GM23338 (cell line): ENCODE results near the gene DTNB. TPM values are rescaled to one million over a fixed set of nuclear protein-coding genes. Genes with fewer than 3 reads are reported as not detected.

Experiments used
- ATAC-seq: fragments of 200-7000 bp; cut with Tn5 transposase; 3 replicates; pipeline ENCODE4 v1.9.1; 2020
- DNase-seq: peaks from one replicate; pipeline ENCODE4 v3.0.0-alpha.2; 2015; ENCODE audit warnings: low spot score
- H2AFZ ChIP-seq: fragments of 200-600 bp; sonication (generic); 2 replicates; pipeline ENCODE4 v1.8.0; 2016; ENCODE audit warnings: antibody characterized with exemption, mild to moderate bottlenecking, moderate library complexity
- H3F3A ChIP-seq: fragments of 200-600 bp; sonication (generic); replicated peaks from 2 replicates; pipeline ENCODE4 v1.8.0; 2017; ENCODE audit warnings: antibody characterized with exemption, mixed run types, low read depth
- H3K27ac ChIP-seq: fragments of 200-600 bp; sonication (generic); 2 replicates; pipeline ENCODE4 v1.6.1; 2016; ENCODE audit warnings: low read depth
- H3K27me3 ChIP-seq: fragments of 200-600 bp; sonication (generic); 2 replicates; pipeline ENCODE4 v1.8.0; 2016; ENCODE audit warnings: mild to moderate bottlenecking, mixed run types, moderate library complexity; ENCODE audit not compliant: insufficient read depth
- H3K36me3 ChIP-seq: fragments of 200-600 bp; sonication (generic); 2 replicates; pipeline ENCODE4 v1.8.0; 2016; ENCODE audit warnings: mild to moderate bottlenecking; ENCODE audit not compliant: insufficient read depth
- H3K4me1 ChIP-seq: fragments of 200-600 bp; sonication (generic); 2 replicates; pipeline ENCODE4 v1.8.0; 2016; ENCODE audit warnings: mild to moderate bottlenecking, moderate library complexity; ENCODE audit not compliant: insufficient read depth
- H3K4me2 ChIP-seq: fragments of 200-600 bp; sonication (generic); 2 replicates; pipeline ENCODE4 v1.7.1; 2017; ENCODE audit warnings: mixed run types
- H3K4me3 ChIP-seq: fragments of 200-600 bp; sonication (generic); 2 replicates; pipeline ENCODE4 v1.6.1; 2016; ENCODE audit warnings: mixed run types
- H3K79me2 ChIP-seq: fragments of 200-600 bp; sonication (generic); replicated peaks from 2 replicates; pipeline ENCODE4 v1.8.0; 2017; ENCODE audit warnings: mild to moderate bottlenecking; ENCODE audit not compliant: insufficient read depth
- H3K9me2 ChIP-seq: fragments of 200-600 bp; sonication (generic); 2 replicates; pipeline ENCODE4 v1.8.0; 2017; ENCODE audit not compliant: insufficient read depth
- H4K20me1 ChIP-seq: fragments of 200-600 bp; sonication (generic); replicated peaks from 2 replicates; pipeline ENCODE4 v1.8.0; 2017; ENCODE audit warnings: mild to moderate bottlenecking; ENCODE audit not compliant: insufficient read depth
- H3K27ac Mint-ChIP-seq: 2 replicates; pipeline ENCODE4 v1.8.0; 2020; ENCODE audit warnings: inconsistent platforms, mild to moderate bottlenecking, moderate library complexity, mixed read lengths
- H3K27me3 Mint-ChIP-seq: 3 replicates; pipeline ENCODE4 v1.8.0; 2022; ENCODE audit warnings: low read depth, mild to moderate bottlenecking, moderate library complexity, mixed read lengths, inconsistent platforms; ENCODE audit not compliant: insufficient read depth, poor library complexity
- H3K36me3 Mint-ChIP-seq: 3 replicates; pipeline ENCODE4 v1.8.0; 2021; ENCODE audit warnings: low read depth, mild to moderate bottlenecking, inconsistent platforms, moderate library complexity, mixed read lengths
- H3K4me1 Mint-ChIP-seq: 3 replicates; pipeline ENCODE4 v1.8.0; 2020; ENCODE audit warnings: mild to moderate bottlenecking, inconsistent platforms, mixed read lengths
- H3K4me3 Mint-ChIP-seq: 3 replicates; pipeline ENCODE4 v1.8.0; 2021; ENCODE audit warnings: moderate library complexity, mild to moderate bottlenecking, inconsistent platforms, mixed read lengths
- H3K9me3 Mint-ChIP-seq: 3 replicates; pipeline ENCODE4 v1.8.0; 2020; ENCODE audit warnings: moderate library complexity, mild to moderate bottlenecking, inconsistent platforms, mixed read lengths
- CREB1 ChIP-seq: fragments of 250-450 bp; sonication (Bioruptor Pico); IDR thresholded peaks from 2 replicates; pipeline ENCODE4 v1.5.0; 2020; ENCODE audit warnings: low read depth, mild to moderate bottlenecking, moderate library complexity
- CTCF ChIP-seq, 2 experiments: fragments of 200-600 bp in 1 of 2; sonication (generic) in 1 of 2; conservative IDR thresholded peaks; 2 replicates each; pipeline versions ENCODE4 v1.5.1 to v1.6.1; 2016 to 2017; ENCODE audit warnings: antibody characterized with exemption in 2 of 2, low read depth in 2 of 2, mild to moderate bottlenecking in 2 of 2, moderate library complexity in 1 of 2
- EZH2 ChIP-seq: fragments of 200-600 bp; sonication (generic); IDR thresholded peaks from one replicate; pipeline ENCODE4 v1.8.0; 2017; ENCODE audit warnings: antibody characterized with exemption, mild to moderate bottlenecking, low read depth; ENCODE audit not compliant: unreplicated experiment
- EZH2phosphoT487 ChIP-seq: fragments of 200-600 bp; sonication (generic); IDR thresholded peaks from one replicate; pipeline ENCODE4 v1.8.1; 2018; ENCODE audit warnings: antibody characterized with exemption; ENCODE audit not compliant: unreplicated experiment
- NANOG ChIP-seq: IDR thresholded peaks from 2 replicates; pipeline ENCODE4 v1.6.1; 2016; ENCODE audit warnings: antibody characterized with exemption, borderline replicate concordance
- STAT1 ChIP-seq: IDR thresholded peaks from one replicate; pipeline ENCODE4 v1.6.1; 2016; ENCODE audit warnings: antibody characterized with exemption; ENCODE audit not compliant: unreplicated experiment
- polyA plus RNA-seq: library from polyadenylated mRNA; unstranded; fragments of >200 nt; fragmentation: Nextera tagmentation; extraction: Ambion mirVana; gene quantifications from 2 replicates; pipeline ENCODE4 v1.2.1, GENCODE V29; 2016
- total RNA-seq: library from RNA; depleted of rRNA; stranded (reverse); fragments of >200 nt; shearing (Covaris generic); gene quantifications from 2 replicates; pipeline ENCODE4 v1.2.3, GENCODE V29; 2014
- TF ChIP-seq, protein P1 (sequence below): fragments of 250-450 bp; sonication (Bioruptor Pico); IDR thresholded peaks from 2 replicates; pipeline ENCODE4 v1.5.0; 2020; ENCODE audit warnings: mild to moderate bottlenecking, moderate library complexity

Gene DTNB
- total and polyA plus RNA-seq, 2 experiments from 2014 or later, result 22.1 to 29.4 TPM

- Histone ChIP-seq H4K20me1 (no peaks in the 10 kb centered on the region), H3K79me2 (no peaks in the 10 kb centered on the region), H3K9me2 (no peaks in the 10 kb centered on the region), H3K4me1 (peaks cover 15% of the 10 kb centered on the region), H3F3A (peaks cover 5% of the 10 kb centered on the region; the same call in 1 of the 2 replicates), H3K36me3 (no peaks in the 10 kb centered on the region), H3K4me3 (no peak overlapping the region), H3K27ac (no peak overlapping the region), H3K27me3 (no peaks in the 10 kb centered on the region), H3K4me2 (no peak overlapping the region), H2AFZ (no peak overlapping the region)
- H3K27ac Mint-ChIP-seq, result no peak overlapping the region
- DNase-seq (no peak), ATAC-seq (no peak)
- peaks cover 27% of the 10 kb centered on the region for H3K4me1 Mint-ChIP-seq
- peaks cover 23% of the 10 kb centered on the region for H3K27me3 Mint-ChIP-seq
- no peak overlapping the region for H3K4me3 Mint-ChIP-seq
- H3K9me3 Mint-ChIP-seq, result peaks cover 6% of the 10 kb centered on the region; the same call in 2 of the 3 replicates
- TF ChIP-seq STAT1 (no peak), CREB1 (no peak), EZH2phosphoT487 (no peak), NANOG (no peak), EZH2 (no peak), CTCF (conservative IDR thresholded peaks at IDR 0.05; ENCODE audit: low read depth in 2 of 2) (no peak)
- TF ChIP-seq, protein P1, sequence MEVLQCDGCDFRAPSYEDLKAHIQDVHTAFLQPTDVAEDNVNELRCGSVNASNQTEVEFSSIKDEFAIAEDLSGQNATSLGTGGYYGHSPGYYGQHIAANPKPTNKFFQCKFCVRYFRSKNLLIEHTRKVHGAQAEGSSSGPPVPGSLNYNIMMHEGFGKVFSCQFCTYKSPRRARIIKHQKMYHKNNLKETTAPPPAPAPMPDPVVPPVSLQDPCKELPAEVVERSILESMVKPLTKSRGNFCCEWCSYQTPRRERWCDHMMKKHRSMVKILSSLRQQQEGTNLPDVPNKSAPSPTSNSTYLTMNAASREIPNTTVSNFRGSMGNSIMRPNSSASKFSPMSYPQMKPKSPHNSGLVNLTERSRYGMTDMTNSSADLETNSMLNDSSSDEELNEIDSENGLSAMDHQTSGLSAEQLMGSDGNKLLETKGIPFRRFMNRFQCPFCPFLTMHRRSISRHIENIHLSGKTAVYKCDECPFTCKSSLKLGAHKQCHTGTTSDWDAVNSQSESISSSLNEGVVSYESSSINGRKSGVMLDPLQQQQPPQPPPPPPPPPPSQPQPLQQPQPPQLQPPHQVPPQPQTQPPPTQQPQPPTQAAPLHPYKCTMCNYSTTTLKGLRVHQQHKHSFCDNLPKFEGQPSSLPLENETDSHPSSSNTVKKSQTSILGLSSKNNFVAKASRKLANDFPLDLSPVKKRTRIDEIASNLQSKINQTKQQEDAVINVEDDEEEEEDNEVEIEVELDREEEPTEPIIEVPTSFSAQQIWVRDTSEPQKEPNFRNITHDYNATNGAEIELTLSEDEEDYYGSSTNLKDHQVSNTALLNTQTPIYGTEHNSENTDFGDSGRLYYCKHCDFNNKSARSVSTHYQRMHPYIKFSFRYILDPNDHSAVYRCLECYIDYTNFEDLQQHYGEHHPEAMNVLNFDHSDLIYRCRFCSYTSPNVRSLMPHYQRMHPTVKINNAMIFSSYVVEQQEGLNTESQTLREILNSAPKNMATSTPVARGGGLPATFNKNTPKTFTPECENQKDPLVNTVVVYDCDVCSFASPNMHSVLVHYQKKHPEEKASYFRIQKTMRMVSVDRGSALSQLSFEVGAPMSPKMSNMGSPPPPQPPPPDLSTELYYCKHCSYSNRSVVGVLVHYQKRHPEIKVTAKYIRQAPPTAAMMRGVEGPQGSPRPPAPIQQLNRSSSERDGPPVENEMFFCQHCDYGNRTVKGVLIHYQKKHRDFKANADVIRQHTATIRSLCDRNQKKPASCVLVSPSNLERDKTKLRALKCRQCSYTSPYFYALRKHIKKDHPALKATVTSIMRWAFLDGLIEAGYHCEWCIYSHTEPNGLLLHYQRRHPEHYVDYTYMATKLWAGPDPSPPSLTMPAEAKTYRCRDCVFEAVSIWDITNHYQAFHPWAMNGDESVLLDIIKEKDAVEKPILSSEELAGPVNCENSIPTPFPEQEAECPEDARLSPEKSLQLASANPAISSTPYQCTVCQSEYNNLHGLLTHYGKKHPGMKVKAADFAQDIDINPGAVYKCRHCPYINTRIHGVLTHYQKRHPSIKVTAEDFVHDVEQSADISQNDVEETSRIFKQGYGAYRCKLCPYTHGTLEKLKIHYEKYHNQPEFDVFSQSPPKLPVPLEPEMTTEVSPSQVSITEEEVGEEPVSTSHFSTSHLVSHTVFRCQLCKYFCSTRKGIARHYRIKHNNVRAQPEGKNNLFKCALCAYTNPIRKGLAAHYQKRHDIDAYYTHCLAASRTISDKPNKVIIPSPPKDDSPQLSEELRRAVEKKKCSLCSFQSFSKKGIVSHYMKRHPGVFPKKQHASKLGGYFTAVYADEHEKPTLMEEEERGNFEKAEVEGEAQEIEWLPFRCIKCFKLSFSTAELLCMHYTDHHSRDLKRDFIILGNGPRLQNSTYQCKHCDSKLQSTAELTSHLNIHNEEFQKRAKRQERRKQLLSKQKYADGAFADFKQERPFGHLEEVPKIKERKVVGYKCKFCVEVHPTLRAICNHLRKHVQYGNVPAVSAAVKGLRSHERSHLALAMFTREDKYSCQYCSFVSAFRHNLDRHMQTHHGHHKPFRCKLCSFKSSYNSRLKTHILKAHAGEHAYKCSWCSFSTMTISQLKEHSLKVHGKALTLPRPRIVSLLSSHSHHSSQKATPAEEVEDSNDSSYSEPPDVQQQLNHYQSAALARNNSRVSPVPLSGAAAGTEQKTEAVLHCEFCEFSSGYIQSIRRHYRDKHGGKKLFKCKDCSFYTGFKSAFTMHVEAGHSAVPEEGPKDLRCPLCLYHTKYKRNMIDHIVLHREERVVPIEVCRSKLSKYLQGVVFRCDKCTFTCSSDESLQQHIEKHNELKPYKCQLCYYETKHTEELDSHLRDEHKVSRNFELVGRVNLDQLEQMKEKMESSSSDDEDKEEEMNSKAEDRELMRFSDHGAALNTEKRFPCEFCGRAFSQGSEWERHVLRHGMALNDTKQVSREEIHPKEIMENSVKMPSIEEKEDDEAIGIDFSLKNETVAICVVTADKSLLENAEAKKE, result no peak
- peaks cover 3% of the 10 kb centered on the region for H3K36me3 Mint-ChIP-seq
Observed at GRCh38 chr2:25374827-25375226, 298.6 kb downstream of the DTNB start.
